ENCODE data around the gene KCNAB1.
"Not testable (repeated sequence)": the region's sequence is repeated elsewhere in the genome, so short reads cannot be mapped to it uniquely, and the experiment has no call there.

The KCNAB1 gene

GRCh38 chr3:156551261-156551660, 430.9 kb downstream of the KCNAB1 start:
- FAIRE-seq, result no peak

- FAIRE-seq, result no peak
Observed at GRCh38 chr3:156551746-156552145, 431.4 kb downstream of the KCNAB1 start.

GRCh38 chr3:156552973-156553372, 432.6 kb downstream of the KCNAB1 start:
- FAIRE-seq, result no peak

- FAIRE-seq, result no peak
Observed at GRCh38 chr3:156553705-156554356, 433.5 kb downstream of the KCNAB1 start.

- no peak for FAIRE-seq
Observed at GRCh38 chr3:156554515-156554841, 434.1 kb downstream of the KCNAB1 start.

GRCh38 chr3:156554842-156555687, 434.7 kb downstream of the KCNAB1 start, which contains the start of gene SSR3:
SSR3 (minus strand) TSS chr3:156555117; CDS start chr3:156555089, 28 bp downstream.
- FAIRE-seq, result peak; percentile 88

GRCh38 chr3:156558389-156558788, 438.0 kb downstream of the KCNAB1 start:
- no peak for FAIRE-seq

- no peak for FAIRE-seq
Observed at GRCh38 chr3:156559321-156559720, 438.9 kb downstream of the KCNAB1 start.

GRCh38 chr3:156561533-156561932, 441.2 kb downstream of the KCNAB1 start:
- no peak for FAIRE-seq

- not testable (repeated sequence) for FAIRE-seq
Observed at GRCh38 chr3:156562486-156562885, 442.1 kb downstream of the KCNAB1 start.

GRCh38 chr3:156563900-156564682, 443.7 kb downstream of the KCNAB1 start:
- FAIRE-seq, result no peak

- not testable (repeated sequence) for FAIRE-seq
Observed at GRCh38 chr3:156569016-156569415, 448.6 kb downstream of the KCNAB1 start.

GRCh38 chr3:156569881-156570280, 449.5 kb downstream of the KCNAB1 start:
- FAIRE-seq, result not testable (repeated sequence)

- no peak for FAIRE-seq
Observed at GRCh38 chr3:156575641-156576040, 455.3 kb downstream of the KCNAB1 start.

GRCh38 chr3:156576051-156576450, 455.7 kb downstream of the KCNAB1 start:
- no peak for FAIRE-seq

- FAIRE-seq, result no peak
Observed at GRCh38 chr3:156576651-156577348, 456.4 kb downstream of the KCNAB1 start.

GRCh38 chr3:156577736-156578135, 457.4 kb downstream of the KCNAB1 start:
- FAIRE-seq, result no peak

GRCh38 chr3:156579427-156579851, 459.1 kb downstream of the KCNAB1 start:
- no peak for FAIRE-seq

GRCh38 chr3:156581033-156581432, 460.7 kb downstream of the KCNAB1 start:
- no peak for FAIRE-seq

- no peak for FAIRE-seq
Observed at GRCh38 chr3:156581954-156582353, 461.6 kb downstream of the KCNAB1 start.

- no peak for FAIRE-seq
Observed at GRCh38 chr3:156582532-156583183, 462.3 kb downstream of the KCNAB1 start.

- no peak for FAIRE-seq
Observed at GRCh38 chr3:156583469-156583868, 463.1 kb downstream of the KCNAB1 start.

Measured in TTC549 (cell line).